Amniotic stem cell (primary cell): ENCODE measurements around the gene MEF2D.

Source experiments
- DNase-seq: peaks from one replicate; lab custom pipeline; 2025; lab: John Stamatoyannopoulos, UW

The MEF2D gene

GRCh38 chr1:156443286-156443685 is 57.3 kb downstream of the MEF2D start:
- no peak for DNase-seq

GRCh38 chr1:156440654-156441437 is 59.7 kb downstream of the MEF2D start:
- DNase-seq = no peak

GRCh38 chr1:156439777-156440183 is 60.8 kb downstream of the MEF2D start:
- no peak for DNase-seq

GRCh38 chr1:156439036-156439776 is 61.4 kb downstream of the MEF2D start:
- no peak for DNase-seq

GRCh38 chr1:156438278-156438987 is 62.1 kb downstream of the MEF2D start:
- DNase-seq = no peak

GRCh38 chr1:156437037-156437867 is 63.3 kb downstream of the MEF2D start:
- no peak for DNase-seq

- no peak for DNase-seq
These were observed 64.2 kb downstream of the MEF2D start for GRCh38 chr1:156436141-156437036.

- DNase-seq = no peak
These were observed 64.9 kb downstream of the MEF2D start for GRCh38 chr1:156435545-156436140.

- DNase-seq = no peak
These were observed 65.5 kb downstream of the MEF2D start for GRCh38 chr1:156434989-156435544.

GRCh38 chr1:156433602-156434001 is 67.0 kb downstream of the MEF2D start:
- no peak for DNase-seq

GRCh38 chr1:156433032-156433431 is 67.5 kb downstream of the MEF2D start:
- no peak for DNase-seq

GRCh38 chr1:156432669-156433018 is 67.9 kb downstream of the MEF2D start:
- no peak for DNase-seq

- no peak for DNase-seq
These were observed 68.6 kb downstream of the MEF2D start for GRCh38 chr1:156431769-156432668.

- DNase-seq = no peak
These were observed 69.2 kb downstream of the MEF2D start for GRCh38 chr1:156431366-156431765.

GRCh38 chr1:156430866-156431265 is 69.7 kb downstream of the MEF2D start:
- no peak for DNase-seq

GRCh38 chr1:156430303-156430702 is 70.3 kb downstream of the MEF2D start:
- no peak for DNase-seq

GRCh38 chr1:156429313-156430060 is 71.1 kb downstream of the MEF2D start:
- no peak for DNase-seq

- DNase-seq = no peak
These were observed 71.8 kb downstream of the MEF2D start for GRCh38 chr1:156428746-156429288.
